ENCODE measurements around the gene MDK.

GRCh38 chr11:46337626-46338345 is 43.7 kb upstream of the MDK start:
- no peak for TF ChIP-seq CTCF (IDR thresholded peaks at IDR 0.05; ENCODE audit: poor library complexity, severe bottlenecking)
- TF ChIP-seq REST (IDR thresholded peaks at IDR 0.05; ENCODE audit: borderline replicate concordance), result no peak
- no peak for TF ChIP-seq RAD21 (conservative IDR thresholded peaks at IDR 0.05)
- no peak for TF ChIP-seq TAF1 (IDR thresholded peaks at IDR 0.05; ENCODE audit: low read depth)
- TF ChIP-seq POLR2AphosphoS5 (IDR thresholded peaks at IDR 0.05), result no peak
- TF ChIP-seq EP300 (conservative IDR thresholded peaks at IDR 0.05; ENCODE audit: poor library complexity, severe bottlenecking), result no peak
- TF ChIP-seq SMC3 (conservative IDR thresholded peaks at IDR 0.05; ENCODE audit: poor library complexity), result no peak
- TF ChIP-seq EZH2 (IDR thresholded peaks at IDR 0.05; ENCODE audit: borderline replicate concordance, insufficient read depth, low read length, poor library complexity, severe bottlenecking), result no peak
